NCI-H1930 (cell line): ENCODE results near the gene ITPA.
"Not testable (repeated sequence)": the region's sequence is repeated elsewhere in the genome, so short reads cannot be mapped to it uniquely, and the experiment has no call there.

Experiments
- DNase-seq, 2 experiments: peaks; one replicate each; lab custom pipeline; 2025; lab: John Stamatoyannopoulos, UW

ITPA gene

GRCh38 chr20:3199976-3200755, 9.1 kb upstream of the ITPA start:
- no peak for DNase-seq

DNA sequence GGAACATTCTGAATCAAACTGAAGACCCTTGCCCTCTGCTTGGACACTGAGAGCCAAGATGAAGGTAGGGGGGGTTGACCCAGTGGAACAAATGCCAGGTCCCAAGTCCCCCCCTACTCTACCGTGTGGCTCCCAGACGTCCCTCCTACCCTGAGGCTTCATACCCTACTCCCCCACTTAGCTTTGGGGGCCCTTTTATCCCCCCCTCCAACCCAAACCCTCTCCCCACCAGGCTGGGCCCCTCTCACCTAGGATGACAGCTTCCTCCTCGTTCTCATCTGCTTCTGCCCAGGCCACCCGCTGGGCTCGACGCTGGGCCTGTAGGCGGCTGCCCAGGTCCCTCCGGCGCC, 6.4 kb upstream of the ITPA start:
- no peak for DNase-seq

- no peak for DNase-seq
Observed at GRCh38 chr20:3203315-3204123, 5.8 kb upstream of the ITPA start.

DNA sequence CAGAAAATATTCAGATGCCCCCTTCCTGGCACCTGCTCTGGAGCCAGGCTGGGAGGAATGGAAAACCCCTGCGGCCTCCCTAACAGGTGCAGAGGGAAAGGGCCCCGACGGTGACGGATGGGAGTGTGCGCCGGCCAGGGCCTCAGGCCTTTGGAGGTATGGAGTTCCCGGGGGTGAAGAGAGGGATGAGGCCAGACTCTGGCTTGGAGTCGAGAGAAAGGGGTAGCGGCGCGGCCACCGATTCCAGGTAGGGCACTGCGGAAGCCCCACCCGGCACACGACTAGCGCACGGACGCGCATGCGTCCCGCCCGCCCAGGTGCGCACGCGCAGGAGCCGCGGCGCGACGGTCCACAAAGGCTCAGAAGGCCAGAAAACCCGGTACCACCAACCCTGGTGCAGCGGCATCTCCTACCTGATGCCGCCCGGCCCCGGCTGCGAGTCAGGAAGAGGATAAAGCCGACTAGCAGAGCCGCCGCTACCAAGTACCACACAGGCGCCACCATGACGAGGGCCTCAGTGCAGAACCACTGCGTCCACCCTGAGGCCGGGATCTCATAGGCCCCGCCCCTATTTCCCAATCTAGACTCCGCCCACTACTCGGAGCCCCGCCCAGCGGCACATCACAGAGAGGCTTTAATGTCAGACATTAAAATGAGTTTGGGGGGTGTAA, 5.0 kb upstream of the ITPA start, which contains the start of gene DDRGK1:
Gene DDRGK1, minus strand, starts transcription at position 559 of the 671 bp plus-strand sequence. Its CDS starts 55 bp downstream, at position 504.
- peak; percentile 78 to 84 for DNase-seq

- DNase-seq: no peak
Observed at GRCh38 chr20:3208786-3209256, 477 bp upstream of the ITPA start.

DNA sequence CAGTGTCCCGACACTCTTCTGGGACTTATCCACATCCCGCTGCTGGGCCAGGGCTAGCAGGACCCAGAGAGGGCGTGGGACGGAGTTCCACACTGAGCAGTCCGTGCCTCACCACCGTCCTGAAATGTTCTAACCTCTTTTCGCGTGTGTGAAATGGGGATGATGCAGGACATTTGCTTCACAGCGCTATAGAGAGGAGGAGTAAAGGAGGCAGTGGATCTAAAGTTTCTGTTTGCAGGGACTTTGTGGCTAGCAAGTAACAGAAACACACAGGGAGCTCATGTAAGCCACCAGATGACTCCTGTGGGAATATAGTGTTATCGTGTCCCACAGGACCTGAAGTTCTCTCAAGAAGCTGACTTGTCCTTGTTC, 634 bp downstream of the ITPA start:
- no peak for DNase-seq

DNA sequence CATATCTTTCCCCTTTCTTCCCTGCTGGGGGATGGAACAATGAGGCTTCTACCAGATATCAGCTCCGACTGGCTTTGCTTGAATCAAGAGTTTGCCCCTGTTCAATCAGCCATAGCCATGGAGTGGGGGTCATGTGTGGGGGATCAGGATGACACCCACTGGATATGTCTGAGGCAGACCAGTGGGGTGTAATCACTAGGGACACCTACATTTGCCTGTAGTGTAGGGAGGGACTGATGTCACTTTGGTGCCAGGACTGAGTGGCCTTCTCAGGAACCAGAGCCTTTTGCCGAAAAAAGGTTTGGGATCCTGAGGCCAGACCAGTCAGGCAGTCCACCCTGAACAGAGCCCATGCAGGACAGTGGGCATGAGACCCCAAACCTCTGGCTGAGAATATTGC, 1.0 kb downstream of the ITPA start:
- DNase-seq: no peak

DNA sequence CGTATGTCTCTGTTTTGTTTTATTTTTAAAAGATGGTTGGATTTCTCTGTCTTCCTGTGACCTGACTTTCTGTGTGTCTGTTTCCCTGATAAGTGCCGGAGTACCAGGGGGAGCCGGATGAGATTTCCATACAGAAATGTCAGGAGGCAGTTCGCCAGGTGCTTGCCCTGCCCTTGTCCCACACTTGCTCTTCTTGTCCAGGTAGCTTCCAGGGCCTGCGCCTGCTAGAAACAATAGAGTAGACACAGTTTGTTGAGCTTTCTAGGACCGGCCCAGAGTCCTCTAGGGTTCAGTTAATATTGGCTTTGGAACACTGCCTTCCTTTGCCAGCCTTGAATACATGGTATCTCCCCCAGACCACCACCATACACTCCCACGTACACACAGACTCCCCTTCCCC, 3.9 kb downstream of the ITPA start:
- DNase-seq: no peak

DNA sequence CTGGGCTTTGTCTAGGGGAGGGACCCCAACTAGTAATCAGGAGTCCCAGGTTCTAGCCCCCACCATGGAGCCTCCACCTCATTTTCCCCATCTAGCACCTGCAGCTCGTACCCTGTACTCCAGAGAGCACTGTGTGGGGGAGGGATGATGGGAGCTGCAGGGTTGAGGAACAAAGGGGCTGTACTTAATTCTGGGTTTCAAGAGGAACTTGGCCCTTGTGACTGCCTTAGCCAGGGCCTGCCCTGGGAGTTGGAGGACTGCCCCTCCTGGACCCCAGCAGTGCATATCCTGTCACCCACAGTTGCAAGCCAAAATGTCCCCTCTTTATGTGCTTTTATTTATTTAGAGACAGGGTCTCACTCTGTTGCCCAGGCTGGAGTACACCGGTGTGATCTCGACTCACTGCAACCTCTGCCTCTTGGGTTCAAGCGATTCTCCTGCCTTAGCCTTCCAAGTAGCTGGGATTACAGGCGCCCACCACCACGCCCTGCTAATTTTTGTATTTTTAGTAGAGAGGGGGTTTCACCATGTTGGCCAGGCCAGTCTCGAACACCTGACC, 6.1 kb downstream of the ITPA start:
- DNase-seq: not testable (repeated sequence)

DNA sequence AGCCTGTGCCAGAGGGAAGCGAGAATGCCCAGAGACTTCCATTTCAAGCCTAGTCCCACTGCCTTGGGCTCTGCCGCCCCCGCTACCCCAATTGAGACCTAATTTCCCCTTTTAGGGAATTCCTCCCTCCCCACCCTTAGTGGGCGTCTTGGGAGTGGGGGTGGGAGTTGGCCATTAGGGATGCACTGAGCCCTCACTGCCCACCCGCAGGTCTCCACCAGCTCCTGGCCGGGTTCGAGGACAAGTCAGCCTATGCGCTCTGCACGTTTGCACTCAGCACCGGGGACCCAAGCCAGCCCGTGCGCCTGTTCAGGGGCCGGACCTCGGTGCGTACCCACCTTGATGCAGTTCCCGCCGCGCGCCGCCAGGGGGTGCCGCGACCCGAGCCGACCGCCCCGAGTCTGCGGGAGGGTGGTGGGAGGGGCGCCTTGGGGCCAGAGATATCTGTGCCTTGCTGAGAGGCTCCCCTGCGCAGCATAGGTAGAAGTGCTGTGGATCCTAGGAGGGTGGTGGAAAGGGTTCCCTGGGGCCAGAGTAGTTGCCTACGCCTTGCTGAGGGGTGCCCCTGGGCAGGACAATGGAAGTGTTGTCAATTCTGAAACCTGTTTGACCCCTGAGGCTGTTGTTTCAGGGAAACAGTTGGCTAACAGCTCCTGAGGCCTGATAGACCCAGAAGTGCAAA, 9.2 kb downstream of the ITPA start:
- peak; percentile 21 to 46 for DNase-seq

DNA sequence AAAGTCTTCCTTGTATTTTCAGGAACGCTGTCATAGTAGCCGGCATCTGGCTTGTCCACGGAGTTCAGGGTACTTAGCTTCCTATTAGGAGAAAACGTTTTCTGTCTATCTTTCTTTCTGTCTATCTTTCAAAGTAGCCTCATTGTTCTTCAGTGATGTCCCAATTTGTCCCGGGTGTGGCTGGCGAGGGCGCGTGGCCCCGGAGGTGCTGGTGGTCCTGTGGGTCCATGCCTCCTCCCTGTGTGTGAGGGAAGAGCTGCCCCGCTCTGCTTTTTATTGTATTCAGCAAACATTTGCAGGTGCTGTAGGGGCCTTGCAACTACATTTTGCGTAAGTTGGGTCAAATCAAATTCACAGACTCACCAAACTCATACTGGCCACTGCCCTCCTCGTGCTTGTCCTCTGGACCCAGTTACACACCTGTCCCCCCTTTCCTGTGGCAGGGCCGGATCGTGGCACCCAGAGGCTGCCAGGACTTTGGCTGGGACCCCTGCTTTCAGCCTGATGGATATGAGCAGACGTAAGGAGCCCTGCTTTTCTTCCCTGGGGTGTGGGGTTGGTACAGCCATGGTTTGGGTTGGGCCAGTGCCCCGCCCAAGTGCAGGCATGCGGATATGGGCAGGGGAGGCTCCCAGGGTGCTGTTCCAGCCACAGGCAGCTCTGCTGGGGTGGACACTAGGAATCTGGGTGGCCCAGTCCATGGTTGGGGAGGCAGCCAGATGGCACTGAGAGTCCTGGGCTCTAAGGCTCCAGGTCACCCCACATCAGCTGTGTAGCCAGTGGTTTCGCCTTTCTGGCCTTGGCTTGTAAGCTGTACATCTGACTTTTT, 12.3 kb downstream of the ITPA start:
- no peak for DNase-seq

- DNase-seq: peak; percentile 75
Observed at GRCh38 chr20:3222635-3223600, 13.6 kb downstream of the ITPA start.

GRCh38 chr20:3223651-3223993, 14.3 kb downstream of the ITPA start:
- no peak for DNase-seq

GRCh38 chr20:3223994-3224680, 14.8 kb downstream of the ITPA start:
- DNase-seq: no peak

DNA sequence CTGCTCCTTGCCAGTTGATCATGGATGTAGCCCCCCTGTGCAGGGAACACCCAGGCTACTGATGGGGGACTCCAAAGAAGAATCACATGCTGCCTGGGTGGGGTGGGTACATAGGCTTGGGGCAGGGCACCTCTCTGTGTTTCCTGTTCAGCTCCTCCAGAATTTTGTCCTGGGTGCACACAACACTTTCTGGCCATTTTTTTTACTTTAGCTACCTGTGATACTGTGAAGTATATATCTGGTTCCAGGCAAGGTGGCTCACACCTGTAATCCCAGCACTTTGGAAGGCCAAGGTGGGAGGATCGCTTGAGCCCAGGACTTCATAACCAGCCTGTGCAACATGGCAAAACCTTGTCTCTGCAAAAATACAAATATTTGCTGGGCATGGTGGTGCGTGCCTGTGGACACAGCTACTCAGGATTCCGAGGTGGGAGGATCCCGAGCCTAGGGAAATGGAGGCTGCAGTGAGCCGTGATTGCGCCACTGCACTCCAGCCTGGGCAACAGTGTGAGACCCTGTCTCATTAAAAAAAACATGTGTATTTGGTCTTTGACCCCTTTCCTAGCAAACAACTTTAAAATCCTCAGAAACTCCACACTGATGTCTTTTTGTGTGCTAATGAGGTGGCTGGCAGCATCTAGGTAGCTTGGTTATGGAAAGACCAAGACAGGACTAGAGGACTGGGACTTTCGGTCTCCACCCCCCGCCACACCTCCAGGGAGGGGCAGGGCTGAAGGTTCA, 15.6 kb downstream of the ITPA start:
- no peak for DNase-seq

DNA sequence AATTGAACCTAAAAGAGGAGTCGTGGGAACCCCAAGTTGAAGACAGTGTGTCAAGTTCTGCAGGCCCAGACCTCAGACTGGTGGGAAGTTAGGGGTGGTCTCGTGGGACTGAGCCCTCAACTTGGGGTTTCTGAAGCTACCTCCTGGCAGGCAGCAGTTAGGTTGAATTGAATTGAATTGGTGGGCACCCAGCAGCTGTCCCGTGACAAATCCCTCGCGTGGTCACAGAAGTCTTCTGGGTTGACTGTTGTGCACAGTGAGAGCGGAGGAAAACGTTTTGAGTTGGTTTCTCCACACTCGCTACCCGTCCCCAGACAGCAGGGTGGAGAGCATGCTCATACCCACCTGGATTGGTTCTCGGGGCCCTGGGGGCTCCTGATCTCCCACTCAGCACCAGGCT, 16.8 kb downstream of the ITPA start:
- DNase-seq: no peak

- DNase-seq: no peak
Observed at GRCh38 chr20:3226864-3227263, 17.6 kb downstream of the ITPA start.

- no peak for DNase-seq
Observed at GRCh38 chr20:3227506-3227905, 18.2 kb downstream of the ITPA start.
